Measurements from ENCODE around the gene TIGD6.
"Not testable (repeated sequence)": the region's sequence is repeated elsewhere in the genome, so short reads cannot be mapped to it uniquely, and the experiment has no call there.

The TIGD6 gene

GRCh38 chr5:149969181-149969930 is 31.1 kb downstream of the TIGD6 start:
- DNase-seq = no peak

GRCh38 chr5:149966946-149967345 is 33.5 kb downstream of the TIGD6 start:
- DNase-seq = no peak

- DNase-seq = no peak
Observed at GRCh38 chr5:149963729-149964128, 36.7 kb downstream of the TIGD6 start.

- no peak for DNase-seq
Observed at GRCh38 chr5:149962601-149963300, 37.7 kb downstream of the TIGD6 start.

GRCh38 chr5:149961957-149962409 is 38.5 kb downstream of the TIGD6 start:
- no peak for DNase-seq

- DNase-seq = peak in 1 of 2 donors; percentile 13
Observed at GRCh38 chr5:149961186-149961685, 39.2 kb downstream of the TIGD6 start.

GRCh38 chr5:149960272-149961185 is 39.9 kb downstream of the TIGD6 start, which contains the start of gene SLC26A2:
Gene SLC26A2, plus strand, starts transcription at chr5:149960758. Its CDS starts 16,895 bp downstream, at chr5:149977653.
- DNase-seq = peak; percentile 87 to 88

GRCh38 chr5:149959406-149960236 is 40.8 kb downstream of the TIGD6 start:
- peak; percentile 33 to 34 for DNase-seq

- DNase-seq = no peak
Observed at GRCh38 chr5:149957855-149958254, 42.6 kb downstream of the TIGD6 start.

GRCh38 chr5:149956685-149957084 is 43.8 kb downstream of the TIGD6 start:
- no peak for DNase-seq

GRCh38 chr5:149954798-149955197 is 45.7 kb downstream of the TIGD6 start:
- no peak for DNase-seq

GRCh38 chr5:149953436-149954121 is 46.9 kb downstream of the TIGD6 start:
- DNase-seq = no peak

- DNase-seq = no peak
Observed at GRCh38 chr5:149951138-149951749, 49.2 kb downstream of the TIGD6 start.

- DNase-seq = no peak
Observed at GRCh38 chr5:149948993-149949392, 51.5 kb downstream of the TIGD6 start.

GRCh38 chr5:149946118-149946517 is 54.3 kb downstream of the TIGD6 start:
- DNase-seq = no peak

GRCh38 chr5:149944666-149945065 is 55.8 kb downstream of the TIGD6 start, which contains the start of gene PDE6A:
Gene PDE6A, minus strand, starts transcription at chr5:149944793. Its CDS starts 120 bp downstream, at chr5:149944673.
- no peak for DNase-seq

- not testable (repeated sequence) for DNase-seq
Observed at GRCh38 chr5:149943177-149943949, 57.1 kb downstream of the TIGD6 start.
